GM12891 (cell line): ENCODE data around the gene ABHD8.

ENCODE experiments used
- POLR2A ChIP-seq: IDR thresholded peaks from 2 replicates; pipeline ENCODE4 v1.6.1; 2011; ENCODE audit warnings: low read depth, low read length, control low read depth
- POLR2AphosphoS5 ChIP-seq: IDR thresholded peaks from 2 replicates; pipeline ENCODE4 v1.6.1; 2011; ENCODE audit warnings: low read depth, low read length, control low read depth
- POU2F2 ChIP-seq: IDR thresholded peaks from 2 replicates; pipeline ENCODE4 v1.6.1; 2011; ENCODE audit warnings: low read depth, mild to moderate bottlenecking, control low read depth, low read length, moderate library complexity
- TAF1 ChIP-seq: IDR thresholded peaks from 2 replicates; pipeline ENCODE4 v1.6.1; 2011; ENCODE audit warnings: low read depth, low read length, control low read depth

DNA sequence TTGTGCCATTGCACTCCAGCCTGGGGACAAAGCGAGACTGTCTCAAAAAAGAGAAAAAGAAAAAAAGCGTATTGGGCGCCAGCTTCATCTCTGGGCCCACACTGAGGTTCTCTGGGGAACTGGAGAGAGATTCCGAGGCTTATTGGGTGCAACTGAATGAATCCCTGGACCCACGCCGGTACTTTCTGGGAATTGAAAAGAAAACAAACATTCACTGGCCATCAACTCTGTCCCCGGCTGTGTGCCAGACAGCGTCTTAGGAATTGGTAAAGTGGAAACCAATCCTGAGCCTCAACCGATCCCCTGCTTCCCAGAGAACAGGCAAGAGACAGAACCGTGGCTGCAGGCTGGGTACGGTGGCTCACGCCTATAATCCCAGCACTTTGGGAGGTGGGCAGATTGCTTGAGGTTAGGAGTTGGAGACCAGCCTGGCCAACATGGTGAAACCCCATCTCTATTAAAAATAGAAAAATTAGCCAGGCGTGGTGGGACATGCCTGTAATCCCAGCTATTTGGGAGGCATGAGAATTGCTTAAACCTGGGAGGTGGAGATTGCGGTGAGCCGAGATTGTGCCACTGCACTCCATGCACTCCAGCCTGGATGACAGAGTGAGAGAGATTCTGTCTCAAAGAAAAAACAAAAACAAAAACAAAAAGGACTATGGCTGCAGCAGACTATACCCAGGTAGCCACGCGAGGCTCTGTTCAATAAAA, 22.8 kb upstream of the ABHD8 start:
- no peak for TF ChIP-seq POLR2AphosphoS5
- TF ChIP-seq POLR2A, result no peak
- TF ChIP-seq TAF1, result no peak
- no peak for TF ChIP-seq POU2F2
